ENCODE measurements around the gene CCR9.

- TF ChIP-seq CTCF (IDR thresholded peaks at IDR 0.05) (no peak), POLR2A (IDR thresholded peaks at IDR 0.05) (no peak), POLR2AphosphoS5 (IDR thresholded peaks at IDR 0.05) (no peak)
Measured at GRCh38 chr3:45942051-45942825, 55.9 kb downstream of the CCR9 start.

Data from transverse colon (tissue), 4 donors.